H1 (cell line): ENCODE data around the gene GLIPR2. TPM values are rescaled to one million over a fixed set of nuclear protein-coding genes. Genes with fewer than 3 reads are reported as not detected.

ENCODE experiments used
- CHD1 ChIP-seq: IDR thresholded peaks from 2 replicates; pipeline ENCODE4 v1.6.1; 2012; ENCODE audit warnings: low read depth, low read length, improper control_type of control experiment
- CHD7 ChIP-seq: fragments of 300-600 bp; sonication (generic); IDR thresholded peaks from 2 replicates; pipeline ENCODE4 v1.7.1; 2012; ENCODE audit warnings: low read length, moderate library complexity, mild to moderate bottlenecking, inconsistent platforms; ENCODE audit not compliant: insufficient replicate concordance
- EZH2 ChIP-seq: fragments of 200-600 bp; sonication (generic); IDR thresholded peaks from 2 replicates; pipeline ENCODE4 v1.7.1; 2012; ENCODE audit warnings: low read depth, mild to moderate bottlenecking, moderate library complexity, low read length, inconsistent platforms; ENCODE audit not compliant: severe bottlenecking
- HDAC2 ChIP-seq, 2 experiments: fragments of 300-600 bp in 1 of 2; sonication (generic) in 1 of 2; IDR thresholded peaks; 2 replicates each; pipeline ENCODE4 v1.6.1; 2011 to 2012; ENCODE audit warnings: low read depth in 2 of 2, low read length in 2 of 2, mild to moderate bottlenecking in 2 of 2, moderate library complexity in 2 of 2, borderline replicate concordance in 1 of 2, inconsistent platforms in 1 of 2
- JUND ChIP-seq: IDR thresholded peaks from 2 replicates; pipeline ENCODE4 v1.6.1; 2011; ENCODE audit warnings: mild to moderate bottlenecking, improper control_type of control experiment, low read length
- KDM4A ChIP-seq: IDR thresholded peaks from one replicate; pipeline ENCODE4 v1.7.1; 2012; ENCODE audit warnings: low read depth, mild to moderate bottlenecking, moderate library complexity, low read length, inconsistent platforms; ENCODE audit not compliant: severe bottlenecking
- POLR2AphosphoS5 ChIP-seq: IDR thresholded peaks from 2 replicates; pipeline ENCODE4 v1.6.1; 2011; ENCODE audit warnings: low read depth, low read length
- RBBP5 ChIP-seq: IDR thresholded peaks from 2 replicates; pipeline ENCODE4 v1.7.1; 2012; ENCODE audit warnings: low read depth, mild to moderate bottlenecking, inconsistent platforms, low read length, moderate library complexity, borderline replicate concordance
- TAF1 ChIP-seq: IDR thresholded peaks from 2 replicates; pipeline ENCODE4 v1.6.1; 2011; ENCODE audit warnings: mild to moderate bottlenecking, low read depth, low read length
- polyA plus RNA-seq, 7 experiments: library from polyadenylated mRNA; depleted of rRNA in 3 of 7; stranded (reverse) in 5 of 7; unstranded in 2 of 7; fragments of >200 nt in 5 of 7; fragments of 200-250 nt in 2 of 7; gene quantifications; 1 replicate in 5 of 7; 2 replicates in 1 of 7; 4 replicates in 1 of 7; pipeline versions ENCODE4 v1.2.1 to v1.2.3, GENCODE V29; 2011 to 2013; ENCODE audit warnings: missing spikeins in 2 of 7, mixed read lengths in 2 of 7
- total RNA-seq: library from RNA; stranded (reverse); fragmentation: NEBNext Ultra II Directional; extraction: Animal tissue kit (Norgen Biotek cat#: 25700); gene quantifications from 2 replicates; pipeline ENCODE4 v1.2.1, GENCODE V29; 2021

Gene GLIPR2
- total and polyA plus RNA-seq, 2 of the 8 experiments (the other 6 are each of a cell fraction or from before 2014, with no cell fraction given): 7.9 to 12.0 TPM

- peak in 1 of 2 experiments; percentile 97; a peak in 2 of 4 replicates for TF ChIP-seq HDAC2 (IDR thresholded peaks at IDR 0.05; ENCODE audit: borderline replicate concordance in 1 of 2, low read depth in 2 of 2, low read length in 2 of 2)
- peak; percentile 84 for TF ChIP-seq KDM4A
- no peak for TF ChIP-seq TAF1
- TF ChIP-seq EZH2: no peak
- no peak for TF ChIP-seq CHD1
- TF ChIP-seq JUND: no peak
- TF ChIP-seq RBBP5: 0 out of 2 replicates have a peak, but pooled peaks have one; percentile 45
- TF ChIP-seq CHD7: no peak
- TF ChIP-seq POLR2AphosphoS5: no peak
Observed at GRCh38 chr9:36166168-36166927, 29.8 kb downstream of the GLIPR2 start (continued).
